Natural killer cell (primary cell): ENCODE data around the gene LAMTOR1. TPM values are rescaled to one million over a fixed set of nuclear protein-coding genes. Genes with fewer than 3 reads are reported as not detected.

Experiments used
- ATAC-seq, 3 donors: fragments of 150-1000 bp in 2 of 3; fragments of 200-7000 bp in 1 of 3; cut with Tn5 transposase; 1 replicate in 1 of 3; 2 replicates in 2 of 3; pipeline ENCODE4 v1.10.0; 2021; ENCODE audit warnings: mild to moderate bottlenecking in 2 of 3, moderate library complexity in 2 of 3
- DNase-seq, 2 donors: peaks; one replicate each; pipeline versions ENCODE4 v3.0.0 to v3.0.0-alpha.2; 2013 to 2021; ENCODE audit warnings: mixed read lengths in 1 of 2
- H3K27ac ChIP-seq: one replicate; pipeline ENCODE4 v1.5.1; 2013; ENCODE audit warnings: mild to moderate bottlenecking, low read length
- H3K27me3 ChIP-seq: one replicate; pipeline ENCODE4 v1.6.1; 2013; ENCODE audit warnings: low read length; ENCODE audit not compliant: control insufficient read depth, insufficient read depth
- H3K36me3 ChIP-seq: one replicate; pipeline ENCODE4 v1.6.1; 2013; ENCODE audit warnings: low read length; ENCODE audit not compliant: control insufficient read depth, insufficient read depth
- H3K4me1 ChIP-seq: one replicate; pipeline ENCODE4 v1.6.1; 2013; ENCODE audit warnings: low read length; ENCODE audit not compliant: control insufficient read depth, insufficient read depth
- H3K4me3 ChIP-seq: one replicate; pipeline ENCODE4 v1.5.1; 2013; ENCODE audit warnings: low read length
- H3K9me3 ChIP-seq: one replicate; pipeline ENCODE4 v1.6.1; 2013; ENCODE audit warnings: low read length; ENCODE audit not compliant: control insufficient read depth, insufficient read depth
- H3K27ac Mint-ChIP-seq, 2 donors: one replicate each; pipeline ENCODE4 v1.8.0; 2022; ENCODE audit warnings: mild to moderate bottlenecking in 2 of 2, mixed read lengths in 2 of 2, moderate library complexity in 1 of 2
- H3K27me3 Mint-ChIP-seq, 2 donors: one replicate each; pipeline ENCODE4 v1.8.0; 2022; ENCODE audit warnings: low read depth in 2 of 2, mixed read lengths in 2 of 2
- H3K36me3 Mint-ChIP-seq: one replicate; pipeline ENCODE4 v1.8.0; 2022; ENCODE audit warnings: mixed read lengths
- H3K4me1 Mint-ChIP-seq, 2 donors: one replicate each; pipeline ENCODE4 v1.8.0; 2022; ENCODE audit warnings: mixed read lengths in 2 of 2
- H3K4me3 Mint-ChIP-seq: one replicate; pipeline ENCODE4 v1.8.0; 2022; ENCODE audit warnings: mild to moderate bottlenecking, moderate library complexity, mixed read lengths
- H3K9me3 Mint-ChIP-seq, 2 donors: one replicate each; pipeline ENCODE4 v1.8.0; 2022; ENCODE audit warnings: mixed read lengths in 2 of 2
- CTCF ChIP-seq: fragments of 200-600 bp; IDR thresholded peaks from one replicate; pipeline ENCODE4 v1.8.0; 2022; ENCODE audit warnings: antibody characterized with exemption
- whole genome bisulfite sequencing: methylation state at CpG from one replicate; pipeline ENCODE4 v1.1.7; 2013; ENCODE audit warnings: missing lambda C conversion rate; ENCODE audit not compliant: insufficient coverage; 5-methylcytosine and 5-hydroxymethylcytosine counted together
- intact Hi-C: fragments of 100-400 bp; cut with micrococcal nuclease; formaldehyde crosslinking; loops from one replicate; pipeline ENCODE4 v1.14.2; 2022
- total RNA-seq, 4 donors: library from RNA; stranded (reverse); fragments of 120-200 nt in 1 of 4; gene quantifications; one replicate each; pipeline versions ENCODE4 v1.2.3 to v1.2.4, GENCODE V29; 2013 to 2022

Gene LAMTOR1
- total RNA-seq, 3 donors from 2014 or later (not counting 1 experiment from before 2014, with no cell fraction given): 55.5 to 62.9 (median 56.2) TPM

GRCh38 chr11:72102631-72102945, 509 bp downstream of the LAMTOR1 start:
- no peaks in the 10 kb centered on the region for H3K9me3 Mint-ChIP-seq
- DNase-seq (no peak), ATAC-seq (peak in 1 of 3 donors; percentile 0)
- peaks cover 17% of the 10 kb centered on the region for H3K36me3 ChIP-seq
- intact Hi-C loops: no loop called here
- TF ChIP-seq CTCF: no peak
- H3K27ac ChIP-seq: peak overlapping the region; percentile 90
- peaks cover 31% of the 10 kb centered on the region for H3K4me1 ChIP-seq
- H3K9me3 ChIP-seq: no peaks in the 10 kb centered on the region
- H3K27ac Mint-ChIP-seq: peak overlapping the region; percentile 89 to 91
- peak overlapping the region; percentile 84 for H3K4me3 ChIP-seq
- no peaks in the 10 kb centered on the region for H3K27me3 ChIP-seq
- H3K27me3 Mint-ChIP-seq: no peaks in the 10 kb centered on the region
- H3K4me1 Mint-ChIP-seq: peaks cover 43 to 51% of the 10 kb centered on the region in 2 donors
- 3% methylated on average over 9 of the region's 9 CpGs for WGBS
- peak overlapping the region; percentile 94 for H3K4me3 Mint-ChIP-seq
- no peaks in the 10 kb centered on the region for H3K36me3 Mint-ChIP-seq

- no peak for TF ChIP-seq CTCF
- Mint-ChIP-seq H3K9me3 (no peaks in the 10 kb centered on the region), H3K36me3 (no peaks in the 10 kb centered on the region), H3K27me3 (no peaks in the 10 kb centered on the region), H3K27ac (peak overlapping the region; percentile 89 to 91), H3K4me3 (peak overlapping the region; percentile 94), H3K4me1 (peaks cover 43 to 51% of the 10 kb centered on the region in 2 donors)
- Histone ChIP-seq H3K4me1 (peaks cover 31% of the 10 kb centered on the region), H3K27me3 (no peaks in the 10 kb centered on the region), H3K27ac (peak overlapping the region; percentile 90), H3K36me3 (peaks cover 21% of the 10 kb centered on the region), H3K9me3 (no peaks in the 10 kb centered on the region), H3K4me3 (peak overlapping the region; percentile 84)
- DNase-seq (no peak), ATAC-seq (no peak)
- 44% methylated on average over 4 of the region's 4 CpGs for WGBS
- intact Hi-C loops: no loop called here
Observed at GRCh38 chr11:72102162-72102561, 935 bp downstream of the LAMTOR1 start.

- no peak overlapping the region for H3K4me3 Mint-ChIP-seq
- no peak overlapping the region for H3K4me3 ChIP-seq
- H3K27me3 ChIP-seq: no peaks in the 10 kb centered on the region
- H3K36me3 Mint-ChIP-seq: no peaks in the 10 kb centered on the region
- intact Hi-C loops: no loop called here
- H3K4me1 Mint-ChIP-seq: peaks cover 43 to 51% of the 10 kb centered on the region in 2 donors
- H3K4me1 ChIP-seq: peaks cover 31% of the 10 kb centered on the region
- no peak for TF ChIP-seq CTCF
- H3K9me3 Mint-ChIP-seq: no peaks in the 10 kb centered on the region
- WGBS: 59% methylated on average over 1 of the region's 1 CpG
- no peaks in the 10 kb centered on the region for H3K27me3 Mint-ChIP-seq
- DNase-seq: no peak
- H3K36me3 ChIP-seq: peaks cover 29% of the 10 kb centered on the region
- H3K9me3 ChIP-seq: no peaks in the 10 kb centered on the region
- peak overlapping the region; percentile 89 to 91 for H3K27ac Mint-ChIP-seq
- H3K27ac ChIP-seq: no peak overlapping the region
- no peak for ATAC-seq
Observed at GRCh38 chr11:72100462-72100861, 2.6 kb downstream of the LAMTOR1 start.

- Mint-ChIP-seq H3K36me3 (no peaks in the 10 kb centered on the region), H3K4me3 (no peak overlapping the region), H3K9me3 (no peaks in the 10 kb centered on the region), H3K4me1 (peaks cover 43 to 51% of the 10 kb centered on the region in 2 donors), H3K27me3 (no peaks in the 10 kb centered on the region), H3K27ac (peak overlapping the region; percentile 89 to 91)
- 71% methylated on average over 3 of the region's 3 CpGs for WGBS
- Histone ChIP-seq H3K4me1 (peaks cover 31% of the 10 kb centered on the region), H3K9me3 (no peaks in the 10 kb centered on the region), H3K27me3 (no peaks in the 10 kb centered on the region), H3K36me3 (peaks cover 29% of the 10 kb centered on the region), H3K4me3 (no peak overlapping the region), H3K27ac (no peak overlapping the region)
- ATAC-seq (no peak), DNase-seq (no peak)
- no peak for TF ChIP-seq CTCF
- intact Hi-C loops: no loop called here
Observed at GRCh38 chr11:72100009-72100408, 3.1 kb downstream of the LAMTOR1 start.
